HG02610 (cell line): ENCODE data around the gene SLC11A2.
"Not testable (repeated sequence)": the region's sequence is repeated elsewhere in the genome, so short reads cannot be mapped to it uniquely, and the experiment has no call there.

Experiments
- ATAC-seq: cut with Tn5 transposase; IDR thresholded peaks from one replicate; pipeline ENCODE4 v1.9.1; 2021; ENCODE audit warnings: mild to moderate bottlenecking, moderate library complexity; ENCODE audit not compliant: unreplicated experiment

Gene SLC11A2

DNA sequence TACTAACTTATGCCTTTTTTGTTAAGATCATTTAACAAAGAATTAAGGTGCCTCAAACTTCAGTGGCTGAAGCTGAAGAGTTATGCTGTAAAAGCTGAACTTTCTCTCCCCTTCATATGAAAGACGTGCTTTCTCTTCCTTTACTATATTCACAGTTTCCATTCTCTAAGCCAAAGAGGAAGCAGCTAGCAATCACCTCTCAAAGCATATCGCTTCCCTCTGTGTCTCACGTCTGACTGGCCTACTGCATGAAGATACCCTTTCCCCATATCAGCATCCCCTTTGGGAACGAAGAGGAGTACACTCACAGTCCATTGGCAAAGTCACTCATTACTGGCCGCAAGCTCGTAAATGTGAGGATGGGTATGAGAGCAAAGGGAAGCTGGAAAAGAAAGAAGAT lies 34.9 kb downstream of the SLC11A2 start:
- ATAC-seq = no peak

DNA sequence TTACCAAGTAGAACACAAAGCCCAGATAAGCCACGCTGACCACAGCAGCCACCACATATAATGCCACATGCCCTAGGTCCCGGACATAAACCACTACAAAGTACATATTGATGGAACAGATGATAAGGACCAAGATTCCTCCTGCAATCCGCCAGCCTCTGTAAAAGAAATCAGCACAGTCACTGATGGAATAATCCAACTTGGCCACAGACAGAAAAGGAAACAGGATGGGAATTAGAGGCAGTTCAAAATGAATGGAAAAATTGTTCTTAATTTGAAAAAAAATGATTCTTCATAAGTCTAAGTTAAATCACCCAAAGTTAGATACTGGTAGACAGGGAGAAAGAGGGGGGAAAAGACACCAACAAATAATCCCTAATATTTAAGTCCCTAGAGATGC lies 35.4 kb downstream of the SLC11A2 start:
- no peak for ATAC-seq

DNA sequence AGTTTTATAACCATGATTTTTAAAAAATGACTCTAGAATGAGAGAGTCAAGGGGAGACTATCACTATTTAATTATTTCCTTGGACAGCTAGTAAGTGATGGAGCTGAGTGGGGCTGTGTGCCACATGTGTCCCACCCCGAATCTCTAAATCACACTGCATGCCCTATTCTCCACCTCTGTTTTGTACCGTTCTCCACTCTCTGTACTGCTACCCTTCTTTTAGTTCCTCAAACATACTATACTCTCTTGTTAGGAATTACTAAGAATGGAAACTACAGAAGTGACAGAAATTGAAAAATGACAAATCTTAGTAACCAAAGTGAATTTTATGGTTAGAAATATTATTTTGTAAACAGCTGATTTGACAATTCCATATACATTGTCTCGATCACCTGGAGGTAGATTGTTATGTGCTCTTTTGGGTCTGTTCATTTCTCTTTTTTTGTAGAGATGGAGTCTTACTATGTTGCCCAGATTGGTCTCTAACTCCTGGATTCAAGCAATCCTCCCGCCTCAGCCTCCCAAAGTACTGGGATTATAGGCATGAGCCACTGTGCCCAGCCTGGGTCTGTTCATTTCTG lies 35.9 kb downstream of the SLC11A2 start:
- ATAC-seq = no peak

DNA sequence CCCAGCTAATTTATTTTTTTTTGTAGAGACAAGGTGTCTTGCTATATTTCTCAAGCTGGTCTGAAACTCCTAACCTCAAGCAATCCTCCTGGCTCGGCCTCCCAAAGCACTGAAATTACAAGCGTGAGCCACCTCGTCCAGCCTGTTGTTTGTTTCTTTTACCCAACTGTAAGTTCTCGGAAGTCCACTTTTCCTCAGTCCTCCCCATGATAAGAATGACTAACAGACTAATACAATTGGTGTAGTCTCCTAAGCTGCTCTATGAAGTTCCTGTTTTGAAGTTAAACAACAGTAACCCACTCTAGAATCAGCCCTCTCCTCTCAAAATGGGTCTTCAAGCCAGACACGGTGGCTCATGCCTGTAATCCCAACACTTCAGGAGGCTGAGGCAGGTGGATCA lies 37.3 kb downstream of the SLC11A2 start:
- ATAC-seq = no peak

DNA sequence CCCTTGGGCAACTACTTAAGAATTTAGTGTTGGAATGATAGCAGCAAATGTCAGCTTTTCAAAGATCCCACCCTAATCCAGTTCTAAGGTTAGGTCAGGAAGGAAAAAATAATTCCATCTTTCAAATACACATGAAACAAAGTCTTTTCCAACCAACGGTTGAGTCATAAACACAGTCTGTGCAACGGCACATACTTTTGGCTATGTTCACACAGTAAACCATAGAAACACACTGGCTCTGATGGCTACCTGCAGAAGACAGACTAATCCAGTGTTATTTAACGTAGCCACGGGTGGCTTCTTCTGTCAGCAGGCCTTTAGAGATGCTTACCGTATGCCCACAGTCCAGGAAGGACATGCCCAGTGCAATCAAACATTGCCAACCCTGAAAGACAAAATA lies 38.1 kb downstream of the SLC11A2 start:
- ATAC-seq = no peak

DNA sequence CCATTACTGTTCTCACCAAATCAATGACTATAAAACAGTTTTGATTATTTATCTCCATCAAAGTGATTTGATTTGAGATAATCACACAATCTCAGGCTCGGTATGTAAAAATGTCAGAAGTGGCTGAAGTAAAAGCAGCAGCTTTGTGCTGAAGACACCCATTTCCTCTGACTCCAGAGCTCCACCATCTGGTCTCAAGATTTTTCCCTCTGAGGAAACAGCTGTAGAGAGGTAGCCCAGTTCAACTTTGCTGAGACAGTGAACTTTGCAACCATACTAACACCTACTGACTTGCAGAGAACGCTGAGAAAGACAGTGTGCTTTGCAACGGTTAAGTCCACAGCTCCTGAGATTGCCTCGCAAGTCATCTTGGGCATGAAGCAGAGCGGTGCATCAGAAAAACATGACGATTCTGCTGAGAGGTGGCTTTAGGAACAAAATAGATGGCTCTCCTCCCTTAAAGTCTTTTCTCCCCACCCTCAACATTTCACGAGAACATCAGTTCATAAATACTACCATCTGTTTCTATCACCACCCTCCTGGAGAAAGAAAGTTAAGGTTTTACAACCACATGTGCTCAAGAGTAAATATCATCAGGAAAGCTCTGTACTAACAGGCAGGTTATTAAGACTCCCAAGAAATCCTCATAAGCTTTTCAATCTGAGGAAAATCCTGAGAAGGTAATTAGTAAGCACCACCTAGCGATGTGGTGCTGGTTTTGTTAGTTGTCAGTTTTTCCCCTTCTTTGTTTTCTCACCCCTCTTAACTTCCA lies 39.0 kb downstream of the SLC11A2 start:
- ATAC-seq = no peak

DNA sequence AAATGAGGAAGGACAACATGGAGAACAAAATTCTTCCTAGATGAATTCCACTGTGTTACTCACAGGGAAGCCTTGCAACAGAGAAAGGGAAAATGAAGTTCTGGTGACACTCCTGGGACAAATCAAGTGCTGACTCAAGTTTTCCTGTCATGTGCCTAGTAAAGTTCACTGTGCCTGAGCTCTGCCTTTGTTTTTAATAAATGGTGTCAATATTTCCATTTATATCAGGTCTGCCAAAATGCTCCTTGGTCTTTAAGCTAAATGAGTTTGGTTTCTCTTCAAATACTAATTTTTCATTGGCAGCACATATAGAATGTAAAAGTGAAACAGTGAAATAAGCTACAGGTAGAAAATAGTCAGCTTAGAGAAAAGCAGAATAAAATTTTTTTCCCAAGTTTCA lies 40.9 kb downstream of the SLC11A2 start:
- no peak for ATAC-seq

DNA sequence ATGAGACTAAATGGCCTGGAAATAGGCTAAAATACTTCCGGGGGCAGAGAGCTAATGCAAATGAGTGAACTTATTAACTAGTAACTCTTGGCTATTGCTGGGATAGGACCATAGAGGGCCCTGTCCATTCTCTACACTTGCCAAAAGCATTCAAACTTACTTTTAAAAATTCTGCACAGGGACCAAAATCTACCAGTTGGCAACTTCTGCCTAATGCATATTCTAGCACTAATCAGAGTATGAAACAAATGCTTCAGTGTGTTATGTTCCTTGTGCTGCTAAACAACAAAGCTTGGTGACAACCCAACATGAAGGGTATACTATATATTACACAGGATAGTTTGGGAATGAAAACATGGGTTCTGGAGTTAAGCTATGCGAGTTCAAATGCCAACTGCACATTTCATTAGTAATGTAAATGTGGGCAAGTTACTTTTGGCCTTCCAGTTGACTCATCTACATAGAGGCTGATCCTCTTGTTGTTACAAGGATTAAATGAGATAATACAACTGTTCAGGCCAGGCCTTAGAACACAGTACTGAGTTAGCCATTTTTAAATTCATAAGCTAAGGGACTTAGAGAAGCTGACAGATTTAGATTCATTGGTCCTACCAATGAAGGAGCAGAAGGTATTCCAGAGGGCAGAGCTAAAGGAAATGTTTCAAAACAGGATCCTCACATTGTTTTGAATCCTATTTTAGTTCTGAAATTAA lies 41.4 kb downstream of the SLC11A2 start:
- ATAC-seq = no peak

DNA sequence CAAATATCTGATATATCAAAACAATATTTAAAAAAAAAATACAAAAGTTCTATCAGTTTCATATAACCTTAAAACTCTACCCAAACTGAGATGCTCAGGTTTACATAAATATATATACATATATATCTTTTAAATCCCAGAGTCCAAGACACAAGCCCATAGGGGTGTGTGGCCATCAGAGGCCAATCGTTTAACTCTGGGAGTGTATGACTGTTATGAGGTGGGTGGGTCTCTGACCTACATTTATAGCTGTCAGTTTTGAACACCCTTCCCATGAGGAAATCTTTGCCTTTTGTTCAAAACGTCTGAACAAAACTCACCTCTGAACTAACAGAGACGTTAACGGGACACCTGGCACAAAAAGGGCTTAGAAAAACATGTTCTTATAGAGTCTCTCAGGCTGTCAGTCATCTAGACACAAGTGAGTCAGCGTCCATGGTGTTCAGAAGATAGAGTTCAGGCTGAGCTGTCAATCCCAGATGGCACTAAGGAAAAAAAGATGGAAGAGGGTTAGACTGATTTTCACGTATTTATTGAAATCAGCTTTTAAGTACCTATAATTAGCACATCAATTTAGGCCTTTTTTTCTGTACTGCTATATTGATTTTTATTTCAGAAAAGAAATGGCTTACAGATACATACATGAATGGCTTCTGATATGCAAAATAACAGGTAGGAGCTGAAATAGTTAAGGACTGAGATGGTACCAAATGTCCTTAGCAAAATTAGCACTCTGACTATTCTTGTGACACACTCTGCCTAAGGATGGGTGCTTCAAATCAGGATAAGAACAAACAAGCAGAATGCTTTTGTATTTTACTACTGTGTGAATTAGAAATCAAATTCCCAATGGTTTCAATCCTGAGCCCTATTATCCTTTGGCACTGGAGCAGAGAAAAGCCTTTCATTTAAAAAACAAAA lies 44.6 kb downstream of the SLC11A2 start:
- ATAC-seq = no peak

DNA sequence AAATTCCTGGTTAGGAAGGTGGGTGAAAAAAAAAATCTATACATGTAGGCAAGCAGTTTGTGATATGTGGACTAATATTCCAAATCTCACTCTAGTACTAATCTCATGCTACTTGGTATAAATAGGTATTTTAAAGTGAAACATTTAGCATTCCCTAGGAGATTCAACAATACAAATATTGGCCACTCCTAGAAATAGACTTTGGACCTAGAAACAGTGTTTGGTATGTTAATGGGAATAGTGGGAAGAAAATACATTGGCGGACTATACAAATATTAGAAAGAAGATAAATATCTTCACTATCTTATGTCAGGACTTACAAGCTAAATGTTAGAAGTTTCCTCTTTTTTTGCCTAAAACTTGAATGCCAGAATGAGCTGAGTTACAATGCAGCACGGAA lies 45.6 kb downstream of the SLC11A2 start:
- no peak for ATAC-seq

DNA sequence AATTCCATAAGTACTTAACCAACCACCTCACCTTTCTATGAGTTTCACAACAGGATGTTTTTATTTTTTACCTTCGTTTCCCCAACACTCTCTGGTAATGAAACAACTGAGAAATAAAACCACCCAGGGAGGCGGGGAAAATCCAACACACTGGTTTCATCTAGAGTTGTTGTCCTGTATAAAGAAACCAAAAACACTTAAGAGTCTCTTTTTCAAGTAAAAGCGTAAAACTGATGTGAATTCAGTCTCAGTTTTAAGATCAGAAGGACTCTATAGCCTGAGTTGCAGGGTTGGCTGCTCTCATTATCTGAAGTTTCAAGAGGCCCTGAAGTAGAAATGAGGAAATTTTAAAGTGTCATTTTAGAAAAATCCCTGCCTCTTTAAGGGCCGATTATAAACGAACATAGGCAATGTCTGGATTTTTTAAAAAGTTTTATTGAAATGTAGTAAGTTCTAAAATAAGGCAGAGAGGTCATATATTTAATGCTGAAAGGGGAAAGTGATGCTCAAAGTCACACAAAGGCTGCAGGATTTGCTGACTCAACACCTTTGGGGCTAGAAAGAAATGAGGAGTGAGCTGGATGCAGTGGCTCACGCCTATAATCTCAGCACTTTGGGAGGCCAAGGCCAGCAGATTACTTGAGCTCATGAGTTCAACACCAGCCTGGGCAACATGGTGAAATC lies 46.7 kb downstream of the SLC11A2 start:
- ATAC-seq = no peak

DNA sequence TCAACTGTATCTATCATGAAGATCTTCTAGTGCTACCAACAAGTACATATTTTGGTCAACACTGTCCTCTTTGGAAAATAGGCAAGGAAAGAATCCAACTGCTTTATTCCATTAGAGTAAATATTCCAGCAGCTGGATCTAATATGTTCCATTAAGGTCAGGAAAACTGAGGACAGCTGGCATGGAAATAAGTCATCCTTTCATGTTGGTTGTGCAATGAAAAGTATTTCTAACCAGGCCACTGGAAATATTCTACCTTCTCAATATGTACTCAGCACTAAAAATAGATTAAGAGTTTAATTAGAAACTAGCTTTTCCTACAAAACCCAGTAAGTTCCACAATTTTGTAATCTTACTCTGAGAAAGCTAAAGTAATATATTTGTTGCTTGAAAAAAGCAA lies 54.2 kb downstream of the SLC11A2 start:
- no peak for ATAC-seq

DNA sequence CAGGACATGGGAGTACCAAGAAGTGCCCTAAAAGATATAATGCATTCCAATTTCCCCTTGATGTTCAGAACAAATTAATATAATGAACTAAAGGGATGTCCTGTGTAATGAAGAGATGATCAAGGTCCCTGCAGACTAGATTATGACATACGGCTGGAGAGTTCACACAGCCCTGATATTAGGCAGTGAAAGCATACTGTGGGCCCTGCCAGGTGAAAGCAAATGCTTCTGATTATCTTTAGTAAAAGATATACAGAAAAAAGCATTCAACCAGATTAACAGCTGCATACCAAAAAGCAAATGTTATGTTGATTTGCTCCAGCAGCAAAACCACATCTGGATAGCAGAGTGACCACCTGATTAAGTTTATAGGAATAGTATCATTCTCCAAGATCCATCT lies 61.8 kb downstream of the SLC11A2 start:
- ATAC-seq = no peak

DNA sequence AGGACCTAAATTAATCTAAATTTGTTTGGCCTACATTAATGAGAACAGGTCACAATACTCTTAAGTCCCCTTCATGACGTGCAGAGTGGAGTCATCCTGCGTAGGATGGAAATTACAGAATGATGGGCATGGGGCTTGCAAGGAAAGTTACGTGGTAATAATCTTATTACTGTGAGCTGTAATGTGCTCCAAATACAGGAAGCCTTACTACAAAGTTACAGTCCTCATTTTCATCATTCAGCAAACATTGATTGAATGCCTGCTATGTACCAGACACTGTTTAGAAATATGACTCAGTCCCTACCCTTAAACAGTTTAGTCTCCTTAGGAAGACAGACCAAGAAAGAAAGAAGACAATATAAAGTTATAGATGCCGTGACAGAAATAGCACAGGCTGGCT lies 64.5 kb downstream of the SLC11A2 start:
- ATAC-seq = no peak

DNA sequence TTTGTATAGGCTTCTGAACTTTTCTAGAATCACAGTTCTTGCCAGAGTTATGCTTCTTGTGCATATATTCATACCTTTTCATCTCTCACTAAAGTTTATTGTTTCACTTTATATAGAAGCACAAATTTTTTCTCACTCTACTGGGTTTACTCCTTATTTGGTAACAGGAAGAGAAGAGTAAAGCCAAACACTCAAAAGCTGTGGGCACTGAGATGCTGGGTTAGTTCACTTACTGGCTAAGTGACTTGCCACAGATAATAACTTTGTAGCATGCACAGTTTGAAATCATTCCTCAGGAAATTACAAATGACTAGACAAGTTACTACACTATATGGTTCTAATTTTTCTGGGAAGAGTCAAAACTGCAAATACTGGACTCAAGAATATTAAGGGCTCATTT lies 66.1 kb downstream of the SLC11A2 start:
- no peak for ATAC-seq

DNA sequence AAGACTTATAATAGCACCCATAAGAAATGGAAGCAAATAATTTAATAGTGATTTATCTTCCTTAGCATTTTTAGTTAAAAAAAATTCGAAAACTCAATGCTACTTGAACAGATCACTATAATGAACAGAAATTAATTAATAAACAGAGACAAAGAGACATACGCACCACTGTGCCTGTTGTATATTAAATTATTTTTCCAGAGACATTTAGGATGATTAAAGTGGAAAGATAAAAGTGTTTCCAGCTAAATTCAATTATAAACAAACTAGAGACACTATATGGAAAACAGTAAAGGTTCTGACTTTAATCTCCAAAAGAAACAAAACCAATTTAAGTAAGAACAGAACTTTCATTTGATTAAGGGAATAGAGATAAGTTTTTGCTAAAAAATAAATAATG lies 70.5 kb downstream of the SLC11A2 start:
- ATAC-seq = no peak

DNA sequence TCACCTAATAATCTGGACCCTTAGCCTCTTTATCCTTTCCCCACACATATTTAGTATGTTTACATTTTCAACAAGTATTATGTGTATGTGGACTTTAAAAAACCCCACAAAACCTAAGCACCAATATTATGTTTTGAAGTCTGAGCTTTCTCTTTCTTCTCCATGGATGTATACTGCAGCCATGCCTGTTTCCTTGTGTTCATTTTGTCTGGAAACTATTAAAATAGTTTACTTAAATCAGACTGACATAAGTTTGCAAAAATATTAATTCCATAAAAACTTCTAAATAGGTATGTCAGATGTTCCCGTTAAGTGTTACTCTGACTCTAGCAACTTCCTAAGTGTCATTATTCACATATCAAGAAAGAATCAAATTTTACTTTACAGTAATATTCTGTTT lies 70.9 kb downstream of the SLC11A2 start:
- no peak for ATAC-seq

DNA sequence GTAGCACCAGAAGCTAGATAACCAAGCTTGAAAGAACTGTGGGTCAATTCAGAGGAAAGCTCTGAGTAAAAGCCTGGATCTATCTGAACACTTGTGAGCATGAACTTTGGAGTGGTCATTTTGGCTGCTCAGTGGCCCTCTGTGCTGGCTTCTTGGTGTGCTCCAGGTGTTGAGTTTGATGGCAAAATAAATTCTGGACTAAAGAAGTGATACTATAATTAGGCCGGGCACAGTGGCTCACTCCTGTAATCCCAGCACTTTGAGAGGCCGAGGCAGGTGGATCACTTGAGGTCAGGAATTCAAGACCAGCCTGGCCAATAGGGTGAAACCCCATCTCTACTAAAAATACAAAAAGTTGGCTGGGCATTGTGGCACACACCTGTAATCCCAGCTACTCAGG lies 71.4 kb downstream of the SLC11A2 start:
- not testable (repeated sequence) for ATAC-seq

DNA sequence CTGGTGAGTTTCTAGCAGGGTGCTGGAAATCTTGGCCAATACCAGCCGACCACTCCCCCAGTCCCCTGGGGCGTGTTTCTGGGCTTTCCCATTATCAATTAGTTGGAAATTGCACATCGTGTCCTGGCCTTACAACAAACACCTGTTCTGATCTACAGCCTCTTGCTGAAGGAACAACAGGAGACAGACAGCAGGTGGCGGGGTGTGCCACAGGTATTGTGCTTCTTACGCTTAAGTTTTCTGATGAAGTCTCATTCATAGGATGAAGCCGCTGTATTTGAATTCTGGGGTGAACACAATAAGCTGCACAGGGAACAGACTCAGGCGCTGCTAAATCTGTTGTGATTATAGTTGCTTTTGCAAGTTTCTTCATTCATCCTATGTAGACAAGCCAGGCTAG lies 73.1 kb downstream of the SLC11A2 start:
- no peak for ATAC-seq

DNA sequence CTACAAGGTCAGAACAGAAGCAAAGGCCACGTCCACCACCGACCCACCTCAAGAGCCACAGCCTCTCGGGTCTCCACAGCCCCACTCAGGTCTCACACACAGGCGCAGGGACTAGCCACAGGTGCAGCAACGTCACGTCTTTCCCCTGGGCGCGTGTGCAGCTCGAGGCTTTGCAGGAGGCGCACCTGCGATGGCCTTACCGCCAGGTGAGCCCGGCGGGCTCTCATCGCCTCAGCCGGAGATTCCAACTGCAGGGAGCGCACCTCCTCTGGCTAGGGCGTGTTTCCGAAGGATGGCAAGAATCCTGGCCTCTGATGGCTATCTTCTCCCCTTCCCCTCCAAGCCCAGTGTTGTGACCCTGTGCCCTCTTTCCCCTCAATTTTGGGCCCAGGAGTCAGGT lies 73.7 kb downstream of the SLC11A2 start, which contains the start of gene HIGD1C:
HIGD1C (plus strand) TSS at position 35 of the 400 bp plus-strand sequence. CDS start 1,455 bp downstream, outside the sequence.
- ATAC-seq = no peak
